Measurements from ENCODE around the gene MACIR. TPM values are rescaled to one million over a fixed set of nuclear protein-coding genes. Genes with fewer than 3 reads are reported as not detected.

Gene MACIR
- total and polyA plus RNA-seq, 2 donors (not counting 3 experiments of a cell fraction or from before 2014, with no cell fraction given), result 4.0 to 9.3 TPM

DNA sequence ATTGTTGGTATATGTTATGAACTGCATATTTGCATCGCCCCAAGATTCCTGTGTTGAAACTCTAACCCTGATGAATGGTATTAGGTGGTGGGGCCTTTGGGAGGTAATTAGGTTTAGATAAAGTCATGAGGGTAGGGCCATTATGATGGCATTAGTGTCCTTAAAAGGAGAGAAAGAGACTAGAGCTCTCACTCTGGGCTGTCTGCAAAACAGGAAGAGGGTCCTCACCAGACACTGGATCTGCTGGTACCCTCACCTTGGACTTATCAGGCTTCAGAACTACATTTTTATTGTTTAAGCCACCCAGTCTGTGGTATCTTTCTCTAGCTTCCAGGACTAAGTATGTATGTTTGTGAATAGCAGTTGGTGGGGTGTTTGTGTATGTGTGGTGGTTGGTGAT lies 68.9 kb downstream of the MACIR start:
- POLR2A ChIA-PET, result no interaction called here

More for the DNA sequence above, 68.9 kb downstream of the MACIR start:
- Histone ChIP-seq H3K9ac (replicated peaks; ENCODE audit: extremely low read depth, insufficient read depth, low read length) (no peak overlapping the region), H3K27me3 (ENCODE audit: control insufficient read depth in 2 of 2, insufficient read depth in 2 of 2, low read length in 2 of 2) (peaks cover 0 to 2% of the 10 kb centered on the region in 2 experiments), H2AFZ (ENCODE audit: low read depth, low read length) (no peak overlapping the region), H4K20me1 (replicated peaks; ENCODE audit: control insufficient read depth, extremely low read depth, insufficient read depth, low read length) (no peaks in the 10 kb centered on the region), H3K27ac (ENCODE audit: insufficient read depth, low read depth, low read length) (no peak overlapping the region), H3K4me3 (replicated peaks in 1 of 3; ENCODE audit: insufficient read depth in 1 of 3, low read depth in 1 of 3, low read length in 3 of 3) (no peak overlapping the region), H3K36me3 (ENCODE audit: control insufficient read depth in 2 of 2, extremely low read depth in 1 of 2, insufficient read depth in 2 of 2, low read length in 2 of 2) (no peaks in the 10 kb centered on the region), H3K4me2 (ENCODE audit: insufficient read depth, low read length) (no peak overlapping the region), H3K9me3 (replicated peaks; ENCODE audit: control insufficient read depth, insufficient read depth, low read length) (no peaks in the 10 kb centered on the region), H3K4me1 (ENCODE audit: control insufficient read depth, extremely low read depth, insufficient read depth, low read length) (no peaks in the 10 kb centered on the region), H3K9me1 (replicated peaks; ENCODE audit: control insufficient read depth, extremely low read depth, insufficient read depth, low read length) (no peaks in the 10 kb centered on the region), H3K79me2 (ENCODE audit: control insufficient read depth, insufficient read depth, low read length) (no peaks in the 10 kb centered on the region)
- TF ChIP-seq GATA2 (IDR thresholded peaks at IDR 0.05; ENCODE audit: insufficient read depth, insufficient read length, low read depth, low read length) (no peak), JUN (IDR thresholded peaks at IDR 0.05; ENCODE audit: borderline replicate concordance, insufficient read depth, insufficient read length, low read depth) (no peak), POLR2A (IDR thresholded peaks at IDR 0.05; ENCODE audit: low read depth, low read length) (no peak), EZH2 (IDR thresholded peaks at IDR 0.05; ENCODE audit: borderline replicate concordance, low read depth, low read length, severe bottlenecking) (no peak), MYC (IDR thresholded peaks at IDR 0.05; ENCODE audit: low read depth, low read length) (no peak), FOS (IDR thresholded peaks at IDR 0.05; ENCODE audit: borderline replicate concordance, insufficient read depth, low read length) (no peak), POLR2AphosphoS5 (IDR thresholded peaks at IDR 0.05; ENCODE audit: insufficient read depth, low read depth, low read length) (no peak)
- TF ChIP-seq, protein P1, sequence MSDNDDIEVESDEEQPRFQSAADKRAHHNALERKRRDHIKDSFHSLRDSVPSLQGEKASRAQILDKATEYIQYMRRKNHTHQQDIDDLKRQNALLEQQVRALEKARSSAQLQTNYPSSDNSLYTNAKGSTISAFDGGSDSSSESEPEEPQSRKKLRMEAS (IDR thresholded peaks at IDR 0.05; ENCODE audit: insufficient read depth, insufficient read length), result no peak
- TF ChIP-seq, protein P2, sequence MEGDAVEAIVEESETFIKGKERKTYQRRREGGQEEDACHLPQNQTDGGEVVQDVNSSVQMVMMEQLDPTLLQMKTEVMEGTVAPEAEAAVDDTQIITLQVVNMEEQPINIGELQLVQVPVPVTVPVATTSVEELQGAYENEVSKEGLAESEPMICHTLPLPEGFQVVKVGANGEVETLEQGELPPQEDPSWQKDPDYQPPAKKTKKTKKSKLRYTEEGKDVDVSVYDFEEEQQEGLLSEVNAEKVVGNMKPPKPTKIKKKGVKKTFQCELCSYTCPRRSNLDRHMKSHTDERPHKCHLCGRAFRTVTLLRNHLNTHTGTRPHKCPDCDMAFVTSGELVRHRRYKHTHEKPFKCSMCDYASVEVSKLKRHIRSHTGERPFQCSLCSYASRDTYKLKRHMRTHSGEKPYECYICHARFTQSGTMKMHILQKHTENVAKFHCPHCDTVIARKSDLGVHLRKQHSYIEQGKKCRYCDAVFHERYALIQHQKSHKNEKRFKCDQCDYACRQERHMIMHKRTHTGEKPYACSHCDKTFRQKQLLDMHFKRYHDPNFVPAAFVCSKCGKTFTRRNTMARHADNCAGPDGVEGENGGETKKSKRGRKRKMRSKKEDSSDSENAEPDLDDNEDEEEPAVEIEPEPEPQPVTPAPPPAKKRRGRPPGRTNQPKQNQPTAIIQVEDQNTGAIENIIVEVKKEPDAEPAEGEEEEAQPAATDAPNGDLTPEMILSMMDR (IDR thresholded peaks at IDR 0.05; ENCODE audit: extremely low read depth in 1 of 2, insufficient read depth in 1 of 2, low read depth in 1 of 2, low read length in 2 of 2), result no peak
- DNase-seq (ENCODE audit: low read depth, low spot score) (no peak), FAIRE-seq (no peak)
- BruUV-seq (replicated peaks), result no TSS peak
- intact Hi-C loops (cut with micrococcal nuclease) (no loop called here), dilution Hi-C loops (cut with MboI; ENCODE audit: extremely low pct_ligation_motif_present, low sequenced_read_pairs) (no loop called here)
- CTCF ChIA-PET, result no interaction called here
